ENCODE data around the gene CD46.
A peak's percentile ranks its signal among the peaks of the same experiment; 100 is the strongest.

The CD46 gene

GRCh38 chr1:207829576-207829975 is 77.7 kb downstream of the CD46 start:
- no peak for DNase-seq (ENCODE audit: low spot score)
- TF ChIP-seq CTCF (IDR thresholded peaks at IDR 0.05; ENCODE audit: extremely low read depth, missing control alignments): no peak

GRCh38 chr1:207830788-207831187 is 78.9 kb downstream of the CD46 start:
- TF ChIP-seq CTCF (IDR thresholded peaks at IDR 0.05; ENCODE audit: extremely low read depth, missing control alignments): no peak

GRCh38 chr1:207831517-207832327 is 79.9 kb downstream of the CD46 start:
- TF ChIP-seq CTCF (IDR thresholded peaks at IDR 0.05; ENCODE audit: extremely low read depth, missing control alignments): no peak
- DNase-seq (ENCODE audit: low spot score): peak; percentile 71

More at GRCh38 chr1:207830788-207831187, 78.9 kb downstream of the CD46 start:
- DNase-seq (ENCODE audit: low spot score): no peak

GRCh38 chr1:207832796-207833195 is 80.9 kb downstream of the CD46 start:
- no peak for DNase-seq (ENCODE audit: low spot score)
- no peak for TF ChIP-seq CTCF (IDR thresholded peaks at IDR 0.05; ENCODE audit: extremely low read depth, missing control alignments)

- TF ChIP-seq CTCF (IDR thresholded peaks at IDR 0.05; ENCODE audit: extremely low read depth, missing control alignments): no peak
- no peak for DNase-seq (ENCODE audit: low spot score)
These were observed 81.5 kb downstream of the CD46 start for GRCh38 chr1:207833381-207833780.

GRCh38 chr1:207833956-207834660 is 82.3 kb downstream of the CD46 start:
- no peak for TF ChIP-seq CTCF (IDR thresholded peaks at IDR 0.05; ENCODE audit: extremely low read depth, missing control alignments)
- DNase-seq (ENCODE audit: low spot score): no peak

GRCh38 chr1:207835958-207836357 is 84.1 kb downstream of the CD46 start:
- TF ChIP-seq CTCF (IDR thresholded peaks at IDR 0.05; ENCODE audit: extremely low read depth, missing control alignments): no peak
- DNase-seq (ENCODE audit: low spot score): no peak
